Measurements from ENCODE around the gene MAP3K2.
"Not testable (repeated sequence)": the region's sequence is repeated elsewhere in the genome, so short reads cannot be mapped to it uniquely, and the experiment has no call there.

Gene MAP3K2

GRCh38 chr2:127411653-127412369 is 24.0 kb upstream of the MAP3K2 start:
- Histone ChIP-seq H3K4me1 (ENCODE audit: insufficient read depth, low read length, severe bottlenecking) (peaks cover 40% of the 10 kb centered on the region), H3K27ac (ENCODE audit: low read depth, low read length, poor library complexity, severe bottlenecking) (peak overlapping the region; percentile 9), H3K79me2 (ENCODE audit: insufficient read depth, low read length) (no peaks in the 10 kb centered on the region), H3K36me3 (ENCODE audit: insufficient read depth, low read length) (no peaks in the 10 kb centered on the region; the same call in 1 of the 2 replicates), H3K27me3 (ENCODE audit: insufficient read depth, low read length) (no peaks in the 10 kb centered on the region), H4K20me1 (ENCODE audit: insufficient read depth, low read length) (no peaks in the 10 kb centered on the region), H3K4me2 (ENCODE audit: low read length) (peak overlapping the region; percentile 33; the same call in 1 of the 2 replicates), H3K4me3 (ENCODE audit: low read depth, low read length, poor library complexity, severe bottlenecking) (no peak overlapping the region), H3K9me3 (ENCODE audit: low read length) (peaks cover 5% of the 10 kb centered on the region), H2AFZ (ENCODE audit: low read length) (peak overlapping the region; percentile 53; the same call in 1 of the 2 replicates), H3F3A (ENCODE audit: insufficient read depth, low read length) (no peaks in the 10 kb centered on the region), H3K9ac (ENCODE audit: low read length) (no peak overlapping the region), H3K9me2 (ENCODE audit: low read depth, low read length) (no peaks in the 10 kb centered on the region)
- TF ChIP-seq EZH2 (IDR thresholded peaks at IDR 0.05; ENCODE audit: borderline replicate concordance, low read length): no peak
- TF ChIP-seq, protein P1, sequence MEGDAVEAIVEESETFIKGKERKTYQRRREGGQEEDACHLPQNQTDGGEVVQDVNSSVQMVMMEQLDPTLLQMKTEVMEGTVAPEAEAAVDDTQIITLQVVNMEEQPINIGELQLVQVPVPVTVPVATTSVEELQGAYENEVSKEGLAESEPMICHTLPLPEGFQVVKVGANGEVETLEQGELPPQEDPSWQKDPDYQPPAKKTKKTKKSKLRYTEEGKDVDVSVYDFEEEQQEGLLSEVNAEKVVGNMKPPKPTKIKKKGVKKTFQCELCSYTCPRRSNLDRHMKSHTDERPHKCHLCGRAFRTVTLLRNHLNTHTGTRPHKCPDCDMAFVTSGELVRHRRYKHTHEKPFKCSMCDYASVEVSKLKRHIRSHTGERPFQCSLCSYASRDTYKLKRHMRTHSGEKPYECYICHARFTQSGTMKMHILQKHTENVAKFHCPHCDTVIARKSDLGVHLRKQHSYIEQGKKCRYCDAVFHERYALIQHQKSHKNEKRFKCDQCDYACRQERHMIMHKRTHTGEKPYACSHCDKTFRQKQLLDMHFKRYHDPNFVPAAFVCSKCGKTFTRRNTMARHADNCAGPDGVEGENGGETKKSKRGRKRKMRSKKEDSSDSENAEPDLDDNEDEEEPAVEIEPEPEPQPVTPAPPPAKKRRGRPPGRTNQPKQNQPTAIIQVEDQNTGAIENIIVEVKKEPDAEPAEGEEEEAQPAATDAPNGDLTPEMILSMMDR (IDR thresholded peaks at IDR 0.05; ENCODE audit: low read length): no peak

DNA sequence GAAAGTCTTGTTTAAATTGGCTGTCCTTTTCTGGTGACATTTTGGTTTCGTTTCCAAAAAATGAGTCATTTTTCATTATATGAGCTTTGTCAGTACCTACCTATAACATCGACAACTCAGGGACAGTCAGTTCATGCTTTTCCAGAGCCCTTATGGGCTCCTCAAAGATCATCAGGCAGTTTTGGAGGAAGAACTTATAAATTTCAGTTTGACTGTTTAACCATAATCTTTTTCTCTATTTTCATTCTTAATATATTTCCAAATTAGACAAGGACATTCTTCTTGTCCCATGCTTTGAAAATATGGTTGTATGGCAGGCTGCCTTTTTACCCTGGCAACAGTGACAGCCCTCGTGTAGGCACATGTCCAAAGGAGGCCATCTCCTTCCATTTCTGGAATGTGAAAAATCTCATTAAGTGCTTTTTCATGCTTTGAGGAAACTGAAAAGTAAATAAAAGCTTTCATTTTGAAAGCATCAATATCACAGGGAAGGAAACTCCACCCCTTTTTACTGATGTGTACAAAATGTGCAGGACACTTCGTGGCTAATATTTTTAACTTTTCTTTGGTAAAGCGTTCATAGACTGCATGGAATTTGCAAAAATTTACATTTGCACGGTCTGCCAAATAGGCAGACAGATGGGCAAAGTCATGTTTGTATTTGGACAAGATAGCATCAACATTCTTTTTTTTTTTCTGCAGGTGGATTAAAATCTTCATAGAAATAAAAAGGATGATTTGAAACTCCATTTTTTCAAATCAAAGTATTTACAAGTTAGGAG is 23.3 kb upstream of the MAP3K2 start:
- H4K20me1 ChIP-seq (ENCODE audit: insufficient read depth, low read length): no peaks in the 10 kb centered on the region
- TF ChIP-seq EZH2 (IDR thresholded peaks at IDR 0.05; ENCODE audit: borderline replicate concordance, low read length): no peak
- TF ChIP-seq, protein P1 (IDR thresholded peaks at IDR 0.05; ENCODE audit: low read length): no peak
- H3K4me1 ChIP-seq (ENCODE audit: insufficient read depth, low read length, severe bottlenecking): peaks cover 34% of the 10 kb centered on the region
- peak overlapping the region; percentile 33 for H3K4me2 ChIP-seq (ENCODE audit: low read length)
- H3K9me2 ChIP-seq (ENCODE audit: low read depth, low read length): no peaks in the 10 kb centered on the region
- H2AFZ ChIP-seq (ENCODE audit: low read length): peak overlapping the region; percentile 53; the same call in 1 of the 2 replicates
- H3K27me3 ChIP-seq (ENCODE audit: insufficient read depth, low read length): no peaks in the 10 kb centered on the region
- H3K4me3 ChIP-seq (ENCODE audit: low read depth, low read length, poor library complexity, severe bottlenecking): no peak overlapping the region
- no peaks in the 10 kb centered on the region; the same call in 1 of the 2 replicates for H3K36me3 ChIP-seq (ENCODE audit: insufficient read depth, low read length)
- no peak overlapping the region for H3K27ac ChIP-seq (ENCODE audit: low read depth, low read length, poor library complexity, severe bottlenecking)
- peaks cover 5% of the 10 kb centered on the region for H3K9me3 ChIP-seq (ENCODE audit: low read length)
- H3K9ac ChIP-seq (ENCODE audit: low read length): no peak overlapping the region
- H3F3A ChIP-seq (ENCODE audit: insufficient read depth, low read length): no peaks in the 10 kb centered on the region
- no peaks in the 10 kb centered on the region for H3K79me2 ChIP-seq (ENCODE audit: insufficient read depth, low read length)

GRCh38 chr2:127409716-127410115 is 21.9 kb upstream of the MAP3K2 start:
- H3K27ac ChIP-seq (ENCODE audit: low read depth, low read length, poor library complexity, severe bottlenecking); H3K9me3 ChIP-seq (ENCODE audit: low read length); H3F3A ChIP-seq (ENCODE audit: insufficient read depth, low read length); H3K9ac ChIP-seq (ENCODE audit: low read length); H4K20me1 ChIP-seq (ENCODE audit: insufficient read depth, low read length); H3K4me2 ChIP-seq (ENCODE audit: low read length); H2AFZ ChIP-seq (ENCODE audit: low read length); H3K36me3 ChIP-seq (ENCODE audit: insufficient read depth, low read length); H3K79me2 ChIP-seq (ENCODE audit: insufficient read depth, low read length); H3K9me2 ChIP-seq (ENCODE audit: low read depth, low read length); H3K4me3 ChIP-seq (ENCODE audit: low read depth, low read length, poor library complexity, severe bottlenecking); H3K27me3 ChIP-seq (ENCODE audit: insufficient read depth, low read length): not testable (repeated sequence)
- peaks cover 28% of the 10 kb centered on the region for H3K4me1 ChIP-seq (ENCODE audit: insufficient read depth, low read length, severe bottlenecking)

All from OCI-LY1 (cell line).